Ascending aorta (tissue), 2 donors: ENCODE data around the gene CEP63. TPM values are rescaled to one million over a fixed set of nuclear protein-coding genes. Genes with fewer than 3 reads are reported as not detected.

Source experiments
- DNase-seq, 2 donors: peaks; one replicate each; pipeline ENCODE4 v3.0.0-alpha.2; 2019; ENCODE audit warnings: low spot score in 2 of 2
- H3K27ac ChIP-seq, 2 donors: fragments of 200-600 bp; sonication (generic); one replicate each; pipeline ENCODE4 v1.5.1; 2016 to 2017; ENCODE audit warnings: mild to moderate bottlenecking in 1 of 2
- H3K27me3 ChIP-seq: fragments of 200-600 bp; sonication (generic); one replicate; pipeline ENCODE4 v1.5.1; 2017
- H3K36me3 ChIP-seq, 2 donors: fragments of 200-600 bp; sonication (generic); one replicate each; pipeline ENCODE4 v1.5.1; 2016
- H3K4me1 ChIP-seq, 2 donors: fragments of 200-600 bp; sonication (generic); one replicate each; pipeline ENCODE4 v1.5.1; 2016 to 2017; ENCODE audit warnings: mild to moderate bottlenecking in 1 of 2
- H3K4me3 ChIP-seq, 2 donors: fragments of 200-600 bp; sonication (generic); one replicate each; pipeline ENCODE4 v1.5.1; 2016 to 2017; ENCODE audit warnings: mild to moderate bottlenecking in 1 of 2
- H3K9me3 ChIP-seq, 2 donors: fragments of 200-600 bp; sonication (generic); one replicate each; pipeline ENCODE4 v1.5.1; 2016
- intact Hi-C: fragments of 100-400 bp; cut with DNase I; formaldehyde crosslinking; loops from one replicate; pipeline ENCODE4 v1.15.1; 2023
- total RNA-seq: library from RNA; depleted of rRNA; stranded (reverse); fragments of >200 nt; gene quantifications from one replicate; pipeline ENCODE4 v1.1.0, GENCODE V29; 2016
- TF ChIP-seq, protein P1 (sequence below), 3 experiments: fragments of 200-600 bp in 2 of 3; fragments of 450-650 bp in 1 of 3; sonication (generic) in 2 of 3; IDR thresholded peaks; one replicate each; pipeline ENCODE4 v1.5.1; 2016 to 2019; ENCODE audit warnings: antibody characterized with exemption in 3 of 3, mild to moderate bottlenecking in 1 of 3, moderate library complexity in 1 of 3

The CEP63 gene
- 5.3 TPM for total RNA-seq

DNA sequence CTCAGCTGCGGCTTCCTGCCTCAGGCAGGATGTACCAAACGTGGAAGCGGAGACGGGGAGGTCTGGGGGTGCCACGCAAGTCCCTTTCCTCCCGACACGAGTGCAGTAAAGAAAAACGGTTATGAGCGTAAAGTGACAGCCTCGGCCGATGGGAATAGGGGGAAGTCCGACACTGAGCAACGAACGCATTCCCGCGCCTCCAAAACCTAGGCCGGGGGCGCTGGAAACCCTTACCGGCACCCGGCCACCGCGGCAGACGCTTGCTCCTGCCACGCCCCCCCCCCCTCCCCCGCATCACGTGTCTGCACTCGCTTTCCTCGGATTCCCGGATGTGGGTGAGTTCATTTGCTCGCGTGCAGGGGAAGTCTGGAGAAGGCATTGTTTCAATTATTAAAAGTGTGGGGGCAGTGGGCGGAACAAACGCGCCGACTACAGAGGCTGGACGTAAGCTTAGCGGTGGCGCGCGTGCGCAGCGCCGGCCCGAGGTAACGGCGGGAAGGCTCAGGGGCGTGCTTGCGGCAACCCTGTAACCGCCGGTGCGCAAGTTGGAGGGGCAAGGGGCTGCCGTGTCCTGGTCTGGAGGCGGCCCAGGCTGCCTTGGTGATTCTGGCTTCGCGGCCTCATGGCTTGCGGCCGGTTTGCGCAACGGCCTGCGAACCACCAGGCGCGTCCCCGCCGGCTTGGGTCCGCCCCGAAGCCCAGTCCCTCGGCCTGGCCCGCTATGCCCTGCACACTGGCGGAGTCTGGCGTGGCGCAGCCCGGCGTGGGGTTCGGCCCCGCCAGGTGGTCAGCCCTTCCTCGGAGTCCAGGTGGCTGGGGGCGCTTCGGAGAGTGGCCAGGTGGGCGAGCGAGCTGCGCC, at the start of gene CEP63, which contains the start of gene ANAPC13:
Gene CEP63, plus strand, starts transcription at position 340 of the 859 bp plus-strand sequence. CDS start 9,264 bp downstream, outside the sequence.
Gene ANAPC13, minus strand, starts transcription at position 268 of the 859 bp plus-strand sequence. CDS start 3,081 bp downstream, outside the sequence.
- H3K36me3 ChIP-seq: peaks cover 0 to 8% of the 10 kb centered on the region in 2 donors
- no peaks in the 10 kb centered on the region for H3K9me3 ChIP-seq
- H3K27me3 ChIP-seq: no peaks in the 10 kb centered on the region
- peak within 1 kb of the TSS; percentile 78 to 92 for H3K4me3 ChIP-seq
- peak; percentile 80 to 98 for DNase-seq
- H3K27ac ChIP-seq: peak within 1 kb of the TSS; percentile 95 to 98
- TF ChIP-seq, protein P1, sequence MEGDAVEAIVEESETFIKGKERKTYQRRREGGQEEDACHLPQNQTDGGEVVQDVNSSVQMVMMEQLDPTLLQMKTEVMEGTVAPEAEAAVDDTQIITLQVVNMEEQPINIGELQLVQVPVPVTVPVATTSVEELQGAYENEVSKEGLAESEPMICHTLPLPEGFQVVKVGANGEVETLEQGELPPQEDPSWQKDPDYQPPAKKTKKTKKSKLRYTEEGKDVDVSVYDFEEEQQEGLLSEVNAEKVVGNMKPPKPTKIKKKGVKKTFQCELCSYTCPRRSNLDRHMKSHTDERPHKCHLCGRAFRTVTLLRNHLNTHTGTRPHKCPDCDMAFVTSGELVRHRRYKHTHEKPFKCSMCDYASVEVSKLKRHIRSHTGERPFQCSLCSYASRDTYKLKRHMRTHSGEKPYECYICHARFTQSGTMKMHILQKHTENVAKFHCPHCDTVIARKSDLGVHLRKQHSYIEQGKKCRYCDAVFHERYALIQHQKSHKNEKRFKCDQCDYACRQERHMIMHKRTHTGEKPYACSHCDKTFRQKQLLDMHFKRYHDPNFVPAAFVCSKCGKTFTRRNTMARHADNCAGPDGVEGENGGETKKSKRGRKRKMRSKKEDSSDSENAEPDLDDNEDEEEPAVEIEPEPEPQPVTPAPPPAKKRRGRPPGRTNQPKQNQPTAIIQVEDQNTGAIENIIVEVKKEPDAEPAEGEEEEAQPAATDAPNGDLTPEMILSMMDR (IDR thresholded peaks at IDR 0.05): no peak
- peaks cover 26 to 38% of the 10 kb centered on the region in 2 donors for H3K4me1 ChIP-seq
- intact Hi-C loops: loop anchor here (1.0 to 10.0 kb wide), 5 partner anchors 22 to 1763 kb away; partner anchors contain the start of genes NPHP3, PPP2R3A, RYK and SRPRB

DNA sequence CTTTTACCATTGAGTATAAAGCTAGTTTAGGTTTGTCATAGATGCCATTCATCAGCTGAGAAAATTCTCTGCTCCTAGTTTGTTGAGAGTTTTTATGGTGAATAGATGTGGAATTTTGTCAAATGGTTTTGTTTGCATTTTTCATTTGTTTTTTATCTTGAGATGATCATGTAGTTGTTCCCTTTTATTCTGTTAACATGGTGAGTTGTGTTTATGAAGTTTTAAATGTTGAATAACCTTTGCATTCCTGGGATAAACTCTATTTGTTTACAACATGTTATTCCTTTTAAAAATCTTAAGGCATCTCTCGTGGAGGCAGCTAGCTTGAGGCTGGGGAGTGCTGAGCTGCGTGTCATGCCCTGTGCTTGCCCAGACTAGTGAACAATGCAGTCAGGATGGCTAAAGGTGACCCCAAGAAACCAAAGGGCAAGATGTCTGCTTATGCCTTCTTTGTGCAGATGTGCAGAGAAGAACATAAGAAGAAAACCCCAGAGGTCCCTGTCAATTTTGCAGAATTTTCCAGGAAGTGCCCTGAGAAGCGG, 48.6 kb upstream of the CEP63 start:
- no peak for DNase-seq
- intact Hi-C loops: no loop called here

DNA sequence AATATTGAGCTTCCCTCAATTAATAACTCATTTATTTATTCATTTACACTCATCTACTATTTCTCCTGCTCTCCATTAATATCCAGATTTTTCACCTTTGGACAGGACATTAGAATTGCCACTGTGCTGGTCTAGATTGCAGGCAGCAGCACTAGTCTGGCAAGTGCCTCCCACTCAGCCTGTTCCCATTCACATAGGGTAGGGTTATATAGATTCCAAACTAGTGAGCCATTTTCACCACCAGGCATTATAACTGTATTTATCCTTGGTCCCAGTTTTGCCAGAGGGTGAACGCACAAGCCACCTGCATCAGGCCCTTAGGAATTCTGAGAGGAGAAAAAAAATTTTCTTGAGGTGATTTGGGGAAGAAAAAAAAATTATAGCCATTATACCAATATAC, 44.5 kb upstream of the CEP63 start:
- intact Hi-C loops: no loop called here
- Histone ChIP-seq H3K27ac (no peak overlapping the region), H3K4me1 (peaks cover 0 to 10% of the 10 kb centered on the region in 2 donors), H3K4me3 (no peak overlapping the region), H3K9me3 (no peaks in the 10 kb centered on the region), H3K27me3 (no peaks in the 10 kb centered on the region), H3K36me3 (no peaks in the 10 kb centered on the region)
- TF ChIP-seq, protein P1 (IDR thresholded peaks at IDR 0.05): no peak
- DNase-seq: no peak

More for the DNA sequence above, 48.6 kb upstream of the CEP63 start:
- Histone ChIP-seq H3K36me3 (no peaks in the 10 kb centered on the region), H3K4me1 (no peaks in the 10 kb centered on the region), H3K9me3 (no peaks in the 10 kb centered on the region), H3K4me3 (no peak overlapping the region), H3K27ac (no peak overlapping the region), H3K27me3 (no peaks in the 10 kb centered on the region)
- TF ChIP-seq, protein P1 (IDR thresholded peaks at IDR 0.05): no peak

DNA sequence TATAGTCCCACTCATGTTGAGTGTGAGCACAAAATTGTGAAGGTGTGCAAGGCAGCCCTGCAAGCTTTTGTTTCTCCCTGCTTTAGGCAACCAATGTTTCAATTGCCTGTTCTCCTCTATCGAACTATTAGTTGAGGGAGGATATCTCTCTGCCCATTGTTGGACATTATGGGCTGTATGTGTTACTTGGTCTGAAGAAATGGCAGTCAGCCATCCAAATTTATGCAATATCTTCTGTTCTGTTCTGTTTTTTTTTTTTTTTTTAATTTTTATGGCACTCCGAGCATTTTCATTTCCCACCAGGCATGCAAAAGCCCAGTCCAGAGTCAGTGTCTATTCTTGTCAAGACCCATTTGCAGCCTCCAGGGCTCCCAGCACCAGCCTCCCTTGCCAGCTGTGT, 44.0 kb upstream of the CEP63 start:
- DNase-seq: no peak
- Histone ChIP-seq H3K4me3 (no peak overlapping the region), H3K9me3 (no peaks in the 10 kb centered on the region), H3K27me3 (no peaks in the 10 kb centered on the region), H3K27ac (no peak overlapping the region), H3K4me1 (peaks cover 0 to 13% of the 10 kb centered on the region in 2 donors), H3K36me3 (no peaks in the 10 kb centered on the region)
- intact Hi-C loops: no loop called here
- TF ChIP-seq, protein P1 (IDR thresholded peaks at IDR 0.05): no peak

DNA sequence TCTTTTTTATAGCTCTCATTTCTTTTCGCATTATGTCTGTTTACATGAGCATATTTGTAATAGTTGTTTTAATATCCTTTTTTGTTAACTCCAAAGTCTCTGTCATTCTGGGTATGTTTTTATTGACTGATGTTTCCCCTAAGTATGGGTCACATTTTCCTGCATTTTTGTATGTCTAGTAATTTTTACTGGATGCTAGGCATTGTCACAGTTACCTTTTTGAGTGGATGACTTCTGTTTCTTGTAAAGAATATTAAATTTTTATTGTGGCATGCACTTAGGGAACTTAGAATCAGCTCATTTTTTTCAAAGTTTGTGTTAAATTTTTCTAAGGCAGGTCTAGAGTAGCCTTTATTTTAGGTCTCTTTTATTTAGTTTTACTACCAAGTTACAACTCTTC, 40.8 kb upstream of the CEP63 start:
- DNase-seq: no peak
- H3K9me3 ChIP-seq: no peaks in the 10 kb centered on the region
- H3K27ac ChIP-seq: no peak overlapping the region
- intact Hi-C loops: no loop called here
- no peaks in the 10 kb centered on the region for H3K27me3 ChIP-seq
- peaks cover 0 to 13% of the 10 kb centered on the region in 2 donors for H3K4me1 ChIP-seq
- no peak overlapping the region for H3K4me3 ChIP-seq
- TF ChIP-seq, protein P1 (IDR thresholded peaks at IDR 0.05): no peak
- no peaks in the 10 kb centered on the region for H3K36me3 ChIP-seq
